Osteocyte (in vitro differentiated cells): ENCODE data around the gene KCNQ4. TPM values are rescaled to one million over a fixed set of nuclear protein-coding genes. Genes with fewer than 3 reads are reported as not detected.

ENCODE experiments used
- DNase-seq: peaks from one replicate; pipeline ENCODE4 v3.0.0; 2021; ENCODE audit warnings: mixed read lengths; ENCODE audit not compliant: unreplicated experiment; ENCODE audit errors: extremely low spot score
- H3K27ac Mint-ChIP-seq: one replicate; pipeline ENCODE4 v1.8.0; 2021; ENCODE audit warnings: mild to moderate bottlenecking, mixed read lengths; ENCODE audit not compliant: unreplicated experiment
- H3K27me3 Mint-ChIP-seq: one replicate; pipeline ENCODE4 v1.8.0; 2021; ENCODE audit warnings: mixed read lengths; ENCODE audit not compliant: unreplicated experiment
- H3K36me3 Mint-ChIP-seq: one replicate; pipeline ENCODE4 v1.8.0; 2021; ENCODE audit warnings: mixed read lengths; ENCODE audit not compliant: unreplicated experiment
- H3K4me1 Mint-ChIP-seq: one replicate; pipeline ENCODE4 v1.8.0; 2021; ENCODE audit warnings: mixed read lengths; ENCODE audit not compliant: unreplicated experiment
- H3K4me3 Mint-ChIP-seq: one replicate; pipeline ENCODE4 v1.8.0; 2021; ENCODE audit warnings: mild to moderate bottlenecking, moderate library complexity, mixed read lengths; ENCODE audit not compliant: unreplicated experiment
- H3K9me3 Mint-ChIP-seq: one replicate; pipeline ENCODE4 v1.8.0; 2021; ENCODE audit warnings: mixed read lengths; ENCODE audit not compliant: unreplicated experiment
- CTCF ChIP-seq: fragments of 200-600 bp; sonication (generic); IDR thresholded peaks from 2 replicates; pipeline ENCODE4 v1.5.0; 2021; ENCODE audit warnings: antibody characterized with exemption, mild to moderate bottlenecking, moderate library complexity
- total RNA-seq: library from RNA; stranded (reverse); gene quantifications from 2 replicates; pipeline ENCODE4 v1.2.1, GENCODE V29; 2021

Gene KCNQ4
- total RNA-seq, 1 donor from 2014 or later: 0.51 TPM

GRCh38 chr1:40838980-40839942, 55.7 kb downstream of the KCNQ4 start:
- Mint-ChIP-seq H3K27ac (no peak overlapping the region), H3K27me3 (no peaks in the 10 kb centered on the region), H3K9me3 (peaks cover 6% of the 10 kb centered on the region), H3K4me1 (no peaks in the 10 kb centered on the region), H3K36me3 (peaks cover 3% of the 10 kb centered on the region), H3K4me3 (no peak overlapping the region)
- TF ChIP-seq CTCF: no peak
- DNase-seq: no peak

GRCh38 chr1:40839943-40840335, 56.4 kb downstream of the KCNQ4 start:
- no peaks in the 10 kb centered on the region for H3K4me1 Mint-ChIP-seq
- no peak for DNase-seq
- no peak overlapping the region for H3K4me3 Mint-ChIP-seq
- no peak overlapping the region for H3K27ac Mint-ChIP-seq
- TF ChIP-seq CTCF: no peak
- H3K27me3 Mint-ChIP-seq: no peaks in the 10 kb centered on the region
- H3K9me3 Mint-ChIP-seq: peaks cover 6% of the 10 kb centered on the region
- peaks cover 3% of the 10 kb centered on the region for H3K36me3 Mint-ChIP-seq

DNA sequence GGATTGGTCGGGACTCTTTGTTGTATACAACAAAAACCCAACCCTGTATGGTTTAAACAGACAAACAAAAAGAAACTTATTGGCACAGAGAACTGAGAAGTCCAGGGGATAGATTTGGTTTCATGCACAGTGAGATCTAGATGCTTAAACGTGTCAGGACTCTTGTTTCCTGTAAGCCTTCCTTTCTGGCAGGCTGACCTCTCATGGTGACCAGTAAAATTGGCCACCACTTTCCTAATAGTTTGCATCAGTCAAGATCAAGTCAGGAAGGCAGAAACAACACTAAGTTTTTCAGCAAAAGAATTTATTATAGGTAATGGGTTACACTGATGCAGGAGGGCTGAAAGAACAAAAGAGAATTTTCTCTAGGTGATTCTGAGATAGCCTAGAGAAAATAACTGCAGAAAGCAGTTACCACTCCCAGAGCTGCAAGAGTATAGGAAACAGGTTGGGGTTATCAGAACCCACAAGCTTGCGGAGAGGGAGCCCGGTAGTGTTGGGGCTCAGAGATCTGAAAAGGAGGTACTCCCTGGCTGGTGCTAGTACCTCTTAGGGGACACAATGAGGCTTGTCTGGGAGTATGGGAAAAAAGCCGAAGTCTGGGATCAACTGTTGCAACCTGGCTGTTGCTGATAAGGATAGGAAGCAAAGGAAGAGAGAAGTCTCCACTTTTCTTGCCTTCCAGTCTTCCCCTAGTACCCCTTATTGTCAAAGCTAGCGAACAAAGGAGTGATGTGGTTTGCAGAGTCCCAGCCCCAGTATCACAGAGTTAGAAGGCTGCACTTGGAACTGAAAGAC, 57.1 kb downstream of the KCNQ4 start:
- H3K9me3 Mint-ChIP-seq: peaks cover 6% of the 10 kb centered on the region
- H3K4me1 Mint-ChIP-seq: no peaks in the 10 kb centered on the region
- no peak overlapping the region for H3K27ac Mint-ChIP-seq
- no peak overlapping the region for H3K4me3 Mint-ChIP-seq
- no peaks in the 10 kb centered on the region for H3K27me3 Mint-ChIP-seq
- TF ChIP-seq CTCF: no peak
- DNase-seq: no peak
- peaks cover 3% of the 10 kb centered on the region for H3K36me3 Mint-ChIP-seq

GRCh38 chr1:40841602-40842001, 58.0 kb downstream of the KCNQ4 start:
- no peak overlapping the region for H3K27ac Mint-ChIP-seq
- H3K4me3 Mint-ChIP-seq: no peak overlapping the region
- no peak for DNase-seq
- H3K9me3 Mint-ChIP-seq: peaks cover 6% of the 10 kb centered on the region
- TF ChIP-seq CTCF: no peak
- peaks cover 3% of the 10 kb centered on the region for H3K36me3 Mint-ChIP-seq
- no peaks in the 10 kb centered on the region for H3K27me3 Mint-ChIP-seq
- no peaks in the 10 kb centered on the region for H3K4me1 Mint-ChIP-seq

GRCh38 chr1:40842207-40842606, 58.6 kb downstream of the KCNQ4 start:
- Mint-ChIP-seq H3K4me3 (no peak overlapping the region), H3K27ac (no peak overlapping the region)
- no peak for TF ChIP-seq CTCF

More at GRCh38 chr1:40842207-40842606, 58.6 kb downstream of the KCNQ4 start:
- no peak for DNase-seq
- Mint-ChIP-seq H3K9me3 (peaks cover 6% of the 10 kb centered on the region), H3K27me3 (no peaks in the 10 kb centered on the region), H3K36me3 (peaks cover 3% of the 10 kb centered on the region), H3K4me1 (no peaks in the 10 kb centered on the region)
